Umbilical cord (tissue), 2 donors: Measurements from ENCODE around the gene UCKL1. TPM values are rescaled to one million over a fixed set of nuclear protein-coding genes. Genes with fewer than 3 reads are reported as not detected.

ENCODE experiments used
- DNase-seq: peaks from one replicate; pipeline ENCODE4 v3.0.0-alpha.2; 2015; ENCODE audit warnings: low spot score
- total RNA-seq: library from RNA; depleted of rRNA; stranded (reverse); fragments of >200 nt; gene quantifications from one replicate; pipeline ENCODE4 v1.2.3, GENCODE V29; 2014; ENCODE audit warnings: low replicate concordance; ENCODE audit not compliant: insufficient read depth

Gene UCKL1
- total RNA-seq, 1 donor from 2014 or later, result 48.2 TPM

GRCh38 chr20:63959699-63960075 lies 3.5 kb upstream of the UCKL1 start:
- DNase-seq, result no peak

- no peak for DNase-seq
Observed at GRCh38 chr20:63958964-63959698, 2.9 kb upstream of the UCKL1 start.

- no peak for DNase-seq
Observed at GRCh38 chr20:63958471-63958870, 2.3 kb upstream of the UCKL1 start.

- peak; percentile 46 for DNase-seq
Observed at GRCh38 chr20:63957690-63958441, 1.6 kb upstream of the UCKL1 start.

- peak; percentile 83 for DNase-seq
Observed at GRCh38 chr20:63957004-63957689, 931 bp upstream of the UCKL1 start.

- no peak for DNase-seq
Observed at GRCh38 chr20:63956664-63957003, 418 bp upstream of the UCKL1 start.

GRCh38 chr20:63955281-63955826 lies 862 bp downstream of the UCKL1 start:
- DNase-seq, result peak; percentile 42

- no peak for DNase-seq
Observed at GRCh38 chr20:63953764-63954429, 2.3 kb downstream of the UCKL1 start.

- DNase-seq, result no peak
Observed at GRCh38 chr20:63952769-63953168, 3.4 kb downstream of the UCKL1 start.

- DNase-seq, result no peak
Observed at GRCh38 chr20:63952210-63952535, 4.0 kb downstream of the UCKL1 start.

- DNase-seq, result no peak
Observed at GRCh38 chr20:63951398-63952209, 4.6 kb downstream of the UCKL1 start.

GRCh38 chr20:63950701-63951397 lies 5.4 kb downstream of the UCKL1 start:
- DNase-seq, result no peak

GRCh38 chr20:63947638-63948456 lies 8.4 kb downstream of the UCKL1 start:
- no peak for DNase-seq

GRCh38 chr20:63946986-63947637 lies 9.1 kb downstream of the UCKL1 start:
- DNase-seq, result no peak

- no peak for DNase-seq
Observed at GRCh38 chr20:63945921-63946920, 10.0 kb downstream of the UCKL1 start.

- DNase-seq, result no peak
Observed at GRCh38 chr20:63945031-63945658, 11.1 kb downstream of the UCKL1 start.
